Measurements from ENCODE around the gene PCDH19. TPM values are rescaled to one million over a fixed set of nuclear protein-coding genes. Genes with fewer than 3 reads are reported as not detected.

Gene PCDH19
- not detected in 2 replicates for total RNA-seq (2014; rRNA removed; shearing (Covaris generic))
- not detected in 2 replicates for polyA plus RNA-seq (2015; cell fraction: cytosol; rRNA removed)
- polyA plus RNA-seq (2015; cell fraction: nucleus; rRNA removed): not detected in 2 replicates

- no peak for DNase-seq (ENCODE audit: low read depth)
Observed at GRCh38 chrX:100409610-100410590, at the start of gene PCDH19. Gene PCDH19 (minus strand): TSS chrX:100410273. CDS start chrX:100408597, 1,676 bp downstream.

- DNase-seq (ENCODE audit: low read depth): peak; percentile 26
Observed at GRCh38 chrX:100449696-100450608, 39.9 kb upstream of the PCDH19 start.

- peak; percentile 30 for DNase-seq (ENCODE audit: low read depth)
Observed at GRCh38 chrX:100447655-100448397, 37.8 kb upstream of the PCDH19 start.

- DNase-seq (ENCODE audit: low read depth): peak; percentile 1
Observed at GRCh38 chrX:100445593-100445992, 35.5 kb upstream of the PCDH19 start.

GRCh38 chrX:100441321-100441720, 31.2 kb upstream of the PCDH19 start:
- DNase-seq (ENCODE audit: low read depth): peak; percentile 44

GRCh38 chrX:100440006-100440405, 29.9 kb upstream of the PCDH19 start:
- no peak for DNase-seq (ENCODE audit: low read depth)

- DNase-seq (ENCODE audit: low read depth): no peak
Observed at GRCh38 chrX:100435726-100436125, 25.7 kb upstream of the PCDH19 start.

GRCh38 chrX:100424012-100424411, 13.9 kb upstream of the PCDH19 start:
- no peak for DNase-seq (ENCODE audit: low read depth)

GRCh38 chrX:100418556-100418955, 8.5 kb upstream of the PCDH19 start:
- no peak for DNase-seq (ENCODE audit: low read depth)

GRCh38 chrX:100417681-100418080, 7.6 kb upstream of the PCDH19 start:
- DNase-seq (ENCODE audit: low read depth): no peak

- peak; percentile 22 for DNase-seq (ENCODE audit: low read depth)
Observed at GRCh38 chrX:100413229-100413628, 3.2 kb upstream of the PCDH19 start.

- DNase-seq (ENCODE audit: low read depth): no peak
Observed at GRCh38 chrX:100411802-100412715, 2.0 kb upstream of the PCDH19 start.

- no peak for DNase-seq (ENCODE audit: low read depth)
Observed at GRCh38 chrX:100410901-100411801, 1.1 kb upstream of the PCDH19 start.

- DNase-seq (ENCODE audit: low read depth): no peak
Observed at GRCh38 chrX:100408713-100409609, 1.1 kb downstream of the PCDH19 start.

- DNase-seq (ENCODE audit: low read depth): no peak
Observed at GRCh38 chrX:100407784-100408712, 2.0 kb downstream of the PCDH19 start.

- no peak for DNase-seq (ENCODE audit: low read depth)
Observed at GRCh38 chrX:100407147-100407783, 2.8 kb downstream of the PCDH19 start.

All from HT1080 (cell line).